Neural cell (in vitro differentiated cells): Measurements from ENCODE around the gene GANC.
"Not testable (repeated sequence)": the region's sequence is repeated elsewhere in the genome, so short reads cannot be mapped to it uniquely, and the experiment has no call there.

ENCODE experiments used
- REST ChIP-seq: IDR thresholded peaks from 2 replicates; pipeline ENCODE4 v1.6.1; 2012; ENCODE audit warnings: borderline replicate concordance
- TF ChIP-seq, protein P1 (sequence below): fragments of 450-650 bp; IDR thresholded peaks from 2 replicates; pipeline ENCODE4 v1.5.1; 2014; ENCODE audit warnings: antibody characterized with exemption, mild to moderate bottlenecking, moderate library complexity; ENCODE audit not compliant: poor library complexity, severe bottlenecking

DNA sequence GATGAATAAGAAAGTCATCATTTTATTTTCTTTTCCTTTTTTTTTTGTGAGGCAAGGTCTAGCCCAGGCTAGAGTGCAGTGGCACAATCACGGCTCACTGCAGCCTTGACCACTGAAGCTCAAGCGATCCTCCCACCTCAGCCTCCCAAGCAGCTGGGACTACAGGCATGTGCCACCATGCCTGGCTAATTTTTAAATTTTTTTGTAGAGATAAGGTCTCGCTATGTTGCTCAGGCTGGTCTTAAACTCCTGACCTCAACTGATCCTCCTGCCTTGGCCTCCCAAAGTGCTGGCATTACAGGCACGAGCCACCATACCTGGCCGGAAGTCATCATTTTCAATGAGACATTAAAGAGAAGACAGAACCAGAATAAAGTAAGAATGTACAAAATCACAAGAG, 44.0 kb upstream of the GANC start:
- TF ChIP-seq, protein P1, sequence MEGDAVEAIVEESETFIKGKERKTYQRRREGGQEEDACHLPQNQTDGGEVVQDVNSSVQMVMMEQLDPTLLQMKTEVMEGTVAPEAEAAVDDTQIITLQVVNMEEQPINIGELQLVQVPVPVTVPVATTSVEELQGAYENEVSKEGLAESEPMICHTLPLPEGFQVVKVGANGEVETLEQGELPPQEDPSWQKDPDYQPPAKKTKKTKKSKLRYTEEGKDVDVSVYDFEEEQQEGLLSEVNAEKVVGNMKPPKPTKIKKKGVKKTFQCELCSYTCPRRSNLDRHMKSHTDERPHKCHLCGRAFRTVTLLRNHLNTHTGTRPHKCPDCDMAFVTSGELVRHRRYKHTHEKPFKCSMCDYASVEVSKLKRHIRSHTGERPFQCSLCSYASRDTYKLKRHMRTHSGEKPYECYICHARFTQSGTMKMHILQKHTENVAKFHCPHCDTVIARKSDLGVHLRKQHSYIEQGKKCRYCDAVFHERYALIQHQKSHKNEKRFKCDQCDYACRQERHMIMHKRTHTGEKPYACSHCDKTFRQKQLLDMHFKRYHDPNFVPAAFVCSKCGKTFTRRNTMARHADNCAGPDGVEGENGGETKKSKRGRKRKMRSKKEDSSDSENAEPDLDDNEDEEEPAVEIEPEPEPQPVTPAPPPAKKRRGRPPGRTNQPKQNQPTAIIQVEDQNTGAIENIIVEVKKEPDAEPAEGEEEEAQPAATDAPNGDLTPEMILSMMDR: not testable (repeated sequence)
- not testable (repeated sequence) for TF ChIP-seq REST
